Keratinocyte (primary cell): ENCODE results near the gene FEM1B.

Source experiments
- CTCF ChIP-seq, 3 experiments: IDR thresholded peaks in 1 of 3; conservative IDR thresholded peaks in 1 of 3; optimal IDR thresholded peaks in 1 of 3; 2 replicates in 2 of 3; 3 replicates in 1 of 3; pipeline versions ENCODE3 to v1.5.1; 2011; ENCODE audit warnings: low read length in 3 of 3, mild to moderate bottlenecking in 3 of 3, moderate library complexity in 2 of 3, control low read depth in 1 of 3, inconsistent platforms in 1 of 3; ENCODE audit not compliant: insufficient read depth in 2 of 3; ENCODE audit errors: extremely low read depth in 1 of 3
- EZH2 ChIP-seq: IDR thresholded peaks from one replicate; pipeline ENCODE4 v1.6.1; 2012; ENCODE audit warnings: inconsistent platforms, mild to moderate bottlenecking, low read length, moderate library complexity

- TF ChIP-seq CTCF (optimal IDR thresholded peaks at IDR 0.05 in 1 of 3, IDR thresholded peaks at IDR 0.05 in 1 of 3, conservative IDR thresholded peaks at IDR 0.05 in 1 of 3; ENCODE audit: extremely low read depth in 1 of 3, insufficient read depth in 2 of 3, low read length in 3 of 3) (no peak), EZH2 (no peak)
Observed at GRCh38 chr15:68289057-68289456, 11.5 kb downstream of the FEM1B start.
